HCT116 (cell line): ENCODE data around the gene SHTN1. TPM values are rescaled to one million over a fixed set of nuclear protein-coding genes. Genes with fewer than 3 reads are reported as not detected.

Source experiments
- ATAC-seq: fragments of 200-7000 bp; cut with Tn5 transposase; 2 replicates; pipeline ENCODE4 v1.9.1; 2020; ENCODE audit warnings: mild to moderate bottlenecking, moderate library complexity
- BruUV-seq: library from RNA; stranded (reverse); fragments of 400-500 nt; replicated peaks from 2 replicates; lab custom pipeline; 2021; lab: Mats Ljungman, UMichigan
- CTCF ChIA-PET: fragments of 300-600 bp; sonication (Branson Sonifier 250); formaldehyde crosslinking; loops from one replicate; lab custom pipeline; 2021; ENCODE audit warnings: antibody characterized with exemption; lab: Charles Lee
- POLR2A ChIA-PET: fragments of 300-600, 350-600 bp; sonication (Branson Sonifier 250); formaldehyde crosslinking; loops from one replicate; lab custom pipeline; 2021; ENCODE audit warnings: antibody characterized with exemption; lab: Charles Lee
- RAD21 ChIA-PET, 2 experiments: fragments of 300-600 bp; sonication (Branson Sonifier 250); formaldehyde crosslinking; loops; one replicate each; lab custom pipeline; 2023; ENCODE audit warnings: low total read pairs in 2 of 2; ENCODE audit not compliant: uncharacterized antibody in 2 of 2, unreplicated experiment in 2 of 2, low non-redundant PET in 1 of 2; lab: Charles Lee
- DNase-seq: peaks from one replicate; pipeline ENCODE4 v3.0.0-alpha.2; 2010; ENCODE audit warnings: low read depth, low spot score
- H2AFZ ChIP-seq: fragments of 200-600 bp; shearing (Covaris generic), sonication (generic); 2 replicates; pipeline ENCODE4 v1.6.1; 2017; ENCODE audit warnings: low read depth, mixed run types, mixed read lengths, antibody characterized with exemption, low read length; ENCODE audit not compliant: poor library complexity, severe bottlenecking
- H3K27ac ChIP-seq: 2 replicates; pipeline ENCODE4 v1.5.1; 2012; ENCODE audit warnings: low read depth, low read length
- H3K27me3 ChIP-seq: fragments of 200-600 bp; sonication (generic); 2 replicates; pipeline ENCODE4 v1.6.1; 2016; ENCODE audit warnings: mixed run types, low read length, mixed read lengths; ENCODE audit not compliant: insufficient read depth
- H3K36me3 ChIP-seq, 2 experiments: fragments of 200-500 bp in 1 of 2; fragments of 200-600 bp in 1 of 2; sonication (Bioruptor generic) in 1 of 2; sonication (generic) in 1 of 2; 2 replicates each; pipeline versions ENCODE4 v1.5.1 to v1.6.1; 2014 to 2016; ENCODE audit warnings: low read length in 2 of 2, inconsistent platforms in 1 of 2, mixed read lengths in 1 of 2, mixed run types in 1 of 2; ENCODE audit not compliant: insufficient read depth in 2 of 2, control insufficient read depth in 1 of 2
- H3K4me1 ChIP-seq, 2 experiments: fragments of 200-600 bp in 1 of 2; sonication (generic) in 1 of 2; 2 replicates each; pipeline versions ENCODE4 v1.5.1 to v1.6.1; 2012 to 2017; ENCODE audit warnings: low read length in 2 of 2, inconsistent platforms in 1 of 2, mild to moderate bottlenecking in 1 of 2, mixed read lengths in 1 of 2, mixed run types in 1 of 2, moderate library complexity in 1 of 2; ENCODE audit not compliant: insufficient read depth in 2 of 2, control insufficient read depth in 1 of 2
- H3K4me2 ChIP-seq: fragments of 200-600 bp; sonication (generic); 2 replicates; pipeline ENCODE4 v1.6.1; 2017; ENCODE audit warnings: mixed run types, low read length, mixed read lengths
- H3K4me3 ChIP-seq, 2 experiments: fragments of 200-600 bp in 1 of 2; sonication (generic) in 1 of 2; replicated peaks in 1 of 2; 2 replicates each; pipeline ENCODE4 v1.5.1; 2011 to 2016; ENCODE audit warnings: low read length in 2 of 2, control low read depth in 1 of 2, low read depth in 1 of 2, mild to moderate bottlenecking in 1 of 2, mixed read lengths in 1 of 2, mixed run types in 1 of 2
- H3K79me2 ChIP-seq: fragments of 200-600 bp; sonication (generic); 2 replicates; pipeline ENCODE4 v1.6.1; 2017; ENCODE audit warnings: mild to moderate bottlenecking, mixed run types, low read length, moderate library complexity, mixed read lengths; ENCODE audit not compliant: insufficient read depth
- H3K9ac ChIP-seq: fragments of 200-600 bp; sonication (generic); 2 replicates; pipeline ENCODE4 v1.6.1; 2016; ENCODE audit warnings: low read length, mixed read lengths
- H3K9me2 ChIP-seq: fragments of 200-600 bp; sonication (generic), shearing (Covaris generic); 2 replicates; pipeline ENCODE4 v1.6.1; 2017; ENCODE audit warnings: mixed run types, mild to moderate bottlenecking, moderate library complexity; ENCODE audit not compliant: insufficient read depth
- H3K9me3 ChIP-seq, 2 experiments: fragments of 200-500 bp in 1 of 2; fragments of 200-600 bp in 1 of 2; sonication (Bioruptor generic) in 1 of 2; sonication (generic) in 1 of 2; 2 replicates each; pipeline ENCODE4 v1.6.1; 2014 to 2017; ENCODE audit warnings: low read length in 2 of 2, mixed read lengths in 2 of 2, inconsistent platforms in 1 of 2, low read depth in 1 of 2, mild to moderate bottlenecking in 1 of 2, mixed run types in 1 of 2, moderate library complexity in 1 of 2; ENCODE audit not compliant: control insufficient read depth in 1 of 2, insufficient read depth in 1 of 2
- H4K20me1 ChIP-seq: fragments of 200-600 bp; sonication (generic), shearing (Covaris generic); 2 replicates; pipeline ENCODE4 v1.6.1; 2017; ENCODE audit warnings: mixed run types, mild to moderate bottlenecking, moderate library complexity; ENCODE audit not compliant: insufficient read depth
- ATF3 ChIP-seq: IDR thresholded peaks from 2 replicates; pipeline ENCODE4 v1.6.1; 2012
- CTCF ChIP-seq, 3 experiments: fragments of 200-600 bp in 1 of 3; sonication (generic) in 1 of 3; IDR thresholded peaks in 2 of 3; conservative IDR thresholded peaks in 1 of 3; 2 replicates each; pipeline ENCODE4 v1.5.1; 2012 to 2017; ENCODE audit warnings: low read depth in 2 of 3, low read length in 2 of 3, antibody characterized with exemption in 1 of 3, borderline replicate concordance in 1 of 3, control low read depth in 1 of 3, mild to moderate bottlenecking in 1 of 3, mixed read lengths in 1 of 3, mixed run types in 1 of 3, moderate library complexity in 1 of 3; ENCODE audit not compliant: insufficient read depth in 1 of 3
- EZH2phosphoT487 ChIP-seq: fragments of 200-600 bp; IDR thresholded peaks from 2 replicates; pipeline ENCODE4 v1.6.1; 2018; ENCODE audit warnings: antibody characterized with exemption, borderline replicate concordance
- JUND ChIP-seq: IDR thresholded peaks from 2 replicates; pipeline ENCODE4 v1.6.1; 2012
- POLR2A ChIP-seq: IDR thresholded peaks from 2 replicates; pipeline ENCODE4 v1.7.0; 2011; ENCODE audit warnings: borderline replicate concordance; ENCODE audit not compliant: insufficient read depth, insufficient read length; ENCODE audit errors: extremely low read depth
- RAD21 ChIP-seq: IDR thresholded peaks from 2 replicates; pipeline ENCODE4 v1.6.1; 2012; ENCODE audit warnings: low read depth, mild to moderate bottlenecking
- REST ChIP-seq: IDR thresholded peaks from 2 replicates; pipeline ENCODE4 v1.6.1; 2012; ENCODE audit warnings: low read depth
- SIN3A ChIP-seq: IDR thresholded peaks from 2 replicates; pipeline ENCODE4 v1.6.1; 2012; ENCODE audit warnings: low read depth
- SRF ChIP-seq: IDR thresholded peaks from 2 replicates; pipeline ENCODE4 v1.6.1; 2012; ENCODE audit warnings: low read depth
- TCF7L2 ChIP-seq: IDR thresholded peaks from 2 replicates; pipeline ENCODE4 v1.7.0; 2011; ENCODE audit warnings: borderline replicate concordance, inconsistent platforms; ENCODE audit not compliant: insufficient read depth, insufficient read length; ENCODE audit errors: extremely low read depth
- intact Hi-C: fragments of 100-400 bp; cut with micrococcal nuclease; formaldehyde crosslinking; loops from 2 replicates; pipeline ENCODE4 v1.10.0; 2022
- total RNA-seq: library from RNA; stranded (reverse); gene quantifications from one replicate; pipeline ENCODE4 v1.2.1, GENCODE V29; 2021; ENCODE audit not compliant: unreplicated experiment

Gene SHTN1
- total RNA-seq, 1 experiment from 2014 or later: 64.0 TPM

DNA sequence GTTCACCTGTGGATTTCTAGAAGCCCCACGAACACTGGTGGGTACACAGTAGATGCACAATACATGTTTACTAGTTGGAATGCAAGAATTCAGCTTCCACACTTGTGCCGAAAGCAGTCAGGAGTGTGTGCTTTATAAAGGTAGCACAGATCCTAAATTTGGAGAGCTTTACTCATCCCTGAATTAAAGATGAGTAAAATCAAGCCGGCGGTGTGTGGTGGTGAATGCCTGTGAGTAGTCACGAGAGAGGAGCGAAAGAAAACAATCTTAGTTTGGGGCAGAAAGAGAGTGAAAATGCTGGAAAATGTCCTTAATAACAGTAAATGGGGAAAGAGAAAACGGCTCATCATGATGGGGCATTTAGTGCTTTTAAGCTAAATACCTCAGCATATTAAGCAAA lies 169.3 kb downstream of the SHTN1 start (continued):
- no peak for TF ChIP-seq ATF3
- no peak for TF ChIP-seq RAD21
- TF ChIP-seq TCF7L2: no peak

GRCh38 chr10:116833986-116834985 lies 170.7 kb downstream of the SHTN1 start:
- Histone ChIP-seq H3K9me3 (no peaks in the 10 kb centered on the region), H3K36me3 (0 out of 4 replicates have a peak, but pooled peaks cover 0 to 4% of the 10 kb centered on the region in 2 experiments), H3K4me2 (no peak overlapping the region), H3K4me1 (no peaks in the 10 kb centered on the region), H3K9ac (no peak overlapping the region), H3K4me3 (no peak overlapping the region), H3K9me2 (no peaks in the 10 kb centered on the region), H4K20me1 (no peaks in the 10 kb centered on the region), H3K27me3 (no peaks in the 10 kb centered on the region), H3K27ac (no peak overlapping the region), H2AFZ (no peak overlapping the region), H3K79me2 (no peaks in the 10 kb centered on the region)
- ChIA-PET CTCF (no interaction called here), RAD21 (no interaction called here), POLR2A (no interaction called here)
- ATAC-seq (no peak), DNase-seq (no peak)
- no peak for TF ChIP-seq RAD21
- no peak for TF ChIP-seq REST
- TF ChIP-seq JUND: no peak
- no peak for TF ChIP-seq SIN3A
- no peak for TF ChIP-seq SRF
- no peak for TF ChIP-seq POLR2A
- no peak for TF ChIP-seq CTCF (IDR thresholded peaks at IDR 0.05 in 2 of 3, conservative IDR thresholded peaks at IDR 0.05 in 1 of 3; ENCODE audit: borderline replicate concordance in 1 of 3, insufficient read depth in 1 of 3, low read depth in 2 of 3, low read length in 2 of 3)
- TF ChIP-seq EZH2phosphoT487: no peak
- intact Hi-C loops: no loop called here
- no TSS peak for BruUV-seq
